Endothelial cell of umbilical vein (primary cell): ENCODE data around the gene TIMELESS. TPM values are rescaled to one million over a fixed set of nuclear protein-coding genes. Genes with fewer than 3 reads are reported as not detected.
"Not testable (repeated sequence)": the region's sequence is repeated elsewhere in the genome, so short reads cannot be mapped to it uniquely, and the experiment has no call there.

Source experiments
- BruUV-seq: library from RNA; stranded (reverse); fragments of 400-500 nt; replicated peaks from 2 replicates; lab custom pipeline; 2021; lab: Mats Ljungman, UMichigan
- CTCF ChIA-PET: fragments of 300-600, 350-600 bp; sonication (Branson Sonifier 250); formaldehyde crosslinking; loops from one replicate; lab custom pipeline; 2021; ENCODE audit warnings: antibody characterized with exemption, inconsistent platforms; lab: Charles Lee
- POLR2A ChIA-PET: fragments of 300-600, 350-600 bp; sonication (Branson Sonifier 250); formaldehyde crosslinking; loops from one replicate; lab custom pipeline; 2021; ENCODE audit warnings: antibody characterized with exemption, inconsistent platforms; lab: Charles Lee
- DNase-seq: peaks from one replicate; pipeline ENCODE4 v3.0.0-alpha.2; 2011; ENCODE audit warnings: low read depth, low spot score
- FAIRE-seq: peaks from 2 replicates; lab custom pipeline; 2011; peaks lifted over from hg19 to GRCh38; lab: Jason Lieb, UNC
- H2AFZ ChIP-seq: 2 replicates; pipeline ENCODE4 v1.6.0; 2012; ENCODE audit warnings: low read depth, low read length, control low read depth, inconsistent platforms
- H3K27ac ChIP-seq: 2 replicates; pipeline ENCODE4 v1.5.1; 2011; ENCODE audit warnings: low read depth, mild to moderate bottlenecking, control low read depth, low read length, moderate library complexity; ENCODE audit not compliant: insufficient read depth
- H3K27me3 ChIP-seq, 2 experiments: 2 replicates each; pipeline versions ENCODE4 v1.6.0 to v1.6.1; 2011; ENCODE audit warnings: low read length in 2 of 2, mixed read lengths in 1 of 2; ENCODE audit not compliant: control insufficient read depth in 2 of 2, insufficient read depth in 2 of 2
- H3K36me3 ChIP-seq, 2 experiments: 2 replicates in 1 of 2; 3 replicates in 1 of 2; pipeline ENCODE4 v1.5.1; 2011; ENCODE audit warnings: low read length in 2 of 2, mild to moderate bottlenecking in 1 of 2, moderate library complexity in 1 of 2; ENCODE audit not compliant: control insufficient read depth in 2 of 2, insufficient read depth in 2 of 2; ENCODE audit errors: extremely low read depth in 1 of 2
- H3K4me1 ChIP-seq: 3 replicates; pipeline ENCODE4 v1.5.1; 2011; ENCODE audit warnings: mild to moderate bottlenecking, low read length; ENCODE audit not compliant: control insufficient read depth, insufficient read depth; ENCODE audit errors: extremely low read depth
- H3K4me2 ChIP-seq: 2 replicates; pipeline ENCODE4 v1.6.1; 2011; ENCODE audit warnings: low read length, control low read depth, mixed read lengths; ENCODE audit not compliant: insufficient read depth
- H3K4me3 ChIP-seq, 3 experiments: fragments of 200-600 bp in 1 of 3; sonication (generic), shearing (Covaris generic) in 1 of 3; replicated peaks in 1 of 3; 2 replicates each; pipeline ENCODE4 v1.5.1; 2011 to 2016; ENCODE audit warnings: control low read depth in 3 of 3, low read length in 3 of 3, mild to moderate bottlenecking in 2 of 3, inconsistent platforms in 1 of 3, low read depth in 1 of 3, moderate library complexity in 1 of 3; ENCODE audit not compliant: insufficient read depth in 1 of 3
- H3K79me2 ChIP-seq: 2 replicates; pipeline ENCODE4 v1.6.0; 2012; ENCODE audit warnings: low read length, inconsistent platforms; ENCODE audit not compliant: control insufficient read depth, insufficient read depth
- H3K9ac ChIP-seq: replicated peaks from 2 replicates; pipeline ENCODE3; 2011; ENCODE audit warnings: low read length, control low read depth; ENCODE audit not compliant: insufficient read depth; ENCODE audit errors: extremely low read depth
- H3K9me1 ChIP-seq: replicated peaks from 3 replicates; pipeline ENCODE4 v1.6.0; 2011; ENCODE audit warnings: mild to moderate bottlenecking, low read length; ENCODE audit not compliant: control insufficient read depth, insufficient read depth; ENCODE audit errors: extremely low read depth
- H3K9me3 ChIP-seq: replicated peaks from 2 replicates; pipeline ENCODE4 v1.5.1; 2012; ENCODE audit warnings: low read length, inconsistent platforms; ENCODE audit not compliant: control insufficient read depth, insufficient read depth
- H4K20me1 ChIP-seq: replicated peaks from 2 replicates; pipeline ENCODE3; 2011; ENCODE audit warnings: mild to moderate bottlenecking, low read length; ENCODE audit not compliant: control insufficient read depth, insufficient read depth; ENCODE audit errors: extremely low read depth
- EZH2 ChIP-seq: IDR thresholded peaks from 2 replicates; pipeline ENCODE4 v1.6.1; 2012; ENCODE audit warnings: borderline replicate concordance, low read depth, mild to moderate bottlenecking, moderate library complexity, low read length, inconsistent platforms; ENCODE audit not compliant: severe bottlenecking
- FOS ChIP-seq: IDR thresholded peaks from 2 replicates; pipeline ENCODE4 v1.6.1; 2011; ENCODE audit warnings: mild to moderate bottlenecking, low read length, moderate library complexity, borderline replicate concordance; ENCODE audit not compliant: insufficient read depth
- JUN ChIP-seq: IDR thresholded peaks from 2 replicates; pipeline ENCODE4 v1.6.1; 2011; ENCODE audit warnings: borderline replicate concordance, low read depth; ENCODE audit not compliant: insufficient read length, insufficient read depth
- MAX ChIP-seq: IDR thresholded peaks from 2 replicates; pipeline ENCODE4 v1.6.1; 2011; ENCODE audit not compliant: insufficient read depth, insufficient read length
- MYC ChIP-seq: IDR thresholded peaks from one replicate; pipeline ENCODE4 v1.6.1; 2011; ENCODE audit warnings: mild to moderate bottlenecking, low read depth, low read length
- POLR2A ChIP-seq: IDR thresholded peaks from 2 replicates; pipeline ENCODE4 v1.6.1; 2012; ENCODE audit warnings: low read depth, mild to moderate bottlenecking, control low read depth, low read length
- dilution Hi-C: fragments of 300-500 bp; cut with MboI; formaldehyde crosslinking; loops from one replicate; pipeline ENCODE4 v1.15.0; 2019; ENCODE audit warnings: low sequenced_read_pairs; ENCODE audit not compliant: extremely low pct_ligation_motif_present
- intact Hi-C: fragments of 100-400 bp; cut with micrococcal nuclease; formaldehyde crosslinking; loops from one replicate; pipeline ENCODE4 v1.10.0; 2022
- polyA plus RNA-seq, 4 experiments: library from polyadenylated mRNA; depleted of rRNA in 3 of 4; stranded (reverse) in 3 of 4; unstranded in 1 of 4; fragments of >200 nt; gene quantifications; 2 replicates each; pipeline versions ENCODE4 v1.2.1 to v1.2.3, GENCODE V29; 2011 to 2012; ENCODE audit warnings: missing spikeins in 1 of 4
- total RNA-seq: library from RNA; stranded (reverse); gene quantifications from 2 replicates; pipeline ENCODE4 v1.2.3, GENCODE V29; 2021

The TIMELESS gene
- total and polyA plus RNA-seq, 2 donors (not counting 3 experiments of a cell fraction or from before 2014, with no cell fraction given): 6.1 to 28.2 TPM

GRCh38 chr12:56449622-56449984 lies 377 bp upstream of the TIMELESS start:
- Histone ChIP-seq H3K9me3 (no peaks in the 10 kb centered on the region), H3K9me1 (no peaks in the 10 kb centered on the region), H3K4me2 (peak overlapping the region; percentile 83), H4K20me1 (no peaks in the 10 kb centered on the region), H3K27me3 (peaks cover 0 to 3% of the 10 kb centered on the region in 2 experiments), H3K4me1 (peaks cover 15% of the 10 kb centered on the region), H3K36me3 (no peaks in the 10 kb centered on the region), H3K27ac (peak overlapping the region; percentile 61), H2AFZ (peak overlapping the region; percentile 78), H3K4me3 (peak overlapping the region; percentile 53 to 88 (median 77)), H3K79me2 (no peaks in the 10 kb centered on the region), H3K9ac (peak overlapping the region; percentile 91)
- ChIA-PET POLR2A (interaction anchor here (1.1 kb wide), 1 partner anchor 17 kb away, joined by 3 read pairs; no protein-coding TSS in a partner anchor), CTCF (interaction anchor here (1.0 to 2.5 kb wide), 7 partner anchors 9 to 260 kb away, joined by 3 to 19 read pairs (median 5); partner anchors contain the start of genes CNPY2, SMARCC2 and STAT2)
- TF ChIP-seq MYC (no peak), JUN (no peak), EZH2 (no peak), MAX (no peak), POLR2A (no peak), FOS (no peak)
- intact Hi-C loops: loop anchor here (1.0 to 5.0 kb wide), 3 partner anchors 19 to 133 kb away; partner anchors contain the start of genes APOF, SPRYD4 and STAT2
- DNase-seq: no peak
- FAIRE-seq: no peak
- dilution Hi-C loops: no loop called here
- TSS peak; percentile 92 for BruUV-seq

- H4K20me1 ChIP-seq: not testable (repeated sequence)
Observed at GRCh38 chr12:56443208-56443607, 6.0 kb downstream of the TIMELESS start.

More at GRCh38 chr12:56443208-56443607, 6.0 kb downstream of the TIMELESS start:
- H3K4me3 ChIP-seq, intact Hi-C loops, H3K9me1 ChIP-seq, H3K27me3 ChIP-seq, H3K4me2 ChIP-seq, POLR2A ChIA-PET, DNase-seq, H3K79me2 ChIP-seq, H2AFZ ChIP-seq, H3K9me3 ChIP-seq, dilution Hi-C loops, H3K36me3 ChIP-seq, FAIRE-seq, CTCF ChIA-PET, H3K27ac ChIP-seq, BruUV-seq, H3K9ac ChIP-seq: not testable (repeated sequence)
- peaks cover 15% of the 10 kb centered on the region for H3K4me1 ChIP-seq
